ENCODE data around the gene ADCY2.

The ADCY2 gene

GRCh38 chr5:7394889-7395431, 978 bp upstream of the ADCY2 start:
- H3K4me3 ChIP-seq (ENCODE audit: low read depth, low read length): no peak overlapping the region
- TF ChIP-seq CTCF (IDR thresholded peaks at IDR 0.05; ENCODE audit: low read depth, low read length): no peak

- H3K4me3 ChIP-seq (ENCODE audit: low read depth, low read length): no peak overlapping the region
- no peak for TF ChIP-seq CTCF (IDR thresholded peaks at IDR 0.05; ENCODE audit: low read depth, low read length)
Observed at GRCh38 chr5:7395432-7395946, 449 bp upstream of the ADCY2 start.

- H3K4me3 ChIP-seq (ENCODE audit: low read depth, low read length): no peak overlapping the region
- TF ChIP-seq CTCF (IDR thresholded peaks at IDR 0.05; ENCODE audit: low read depth, low read length): no peak
Observed at GRCh38 chr5:7396713-7397454, 946 bp downstream of the ADCY2 start.

- TF ChIP-seq CTCF (IDR thresholded peaks at IDR 0.05; ENCODE audit: low read depth, low read length): no peak
- H3K4me3 ChIP-seq (ENCODE audit: low read depth, low read length): no peak overlapping the region
Observed at GRCh38 chr5:7397937-7398336, 2.0 kb downstream of the ADCY2 start.

GRCh38 chr5:7398596-7399280, 2.8 kb downstream of the ADCY2 start:
- no peak for TF ChIP-seq CTCF (IDR thresholded peaks at IDR 0.05; ENCODE audit: low read depth, low read length)
- H3K4me3 ChIP-seq (ENCODE audit: low read depth, low read length): no peak overlapping the region

- no peak overlapping the region for H3K4me3 ChIP-seq (ENCODE audit: low read depth, low read length)
- TF ChIP-seq CTCF (IDR thresholded peaks at IDR 0.05; ENCODE audit: low read depth, low read length): no peak
Observed at GRCh38 chr5:7405277-7405676, 9.3 kb downstream of the ADCY2 start.
